NCI-H82 (cell line): ENCODE measurements around the gene FBP1.

Experiments used
- DNase-seq: peaks from one replicate; lab custom pipeline; 2025; lab: John Stamatoyannopoulos, UW

Gene FBP1

GRCh38 chr9:94639061-94639998 is at the start of gene FBP1:
TSS of gene FBP1 (minus strand) at chr9:94639518. CDS start at chr9:94639310, 208 bp downstream.
- DNase-seq, result no peak

DNA sequence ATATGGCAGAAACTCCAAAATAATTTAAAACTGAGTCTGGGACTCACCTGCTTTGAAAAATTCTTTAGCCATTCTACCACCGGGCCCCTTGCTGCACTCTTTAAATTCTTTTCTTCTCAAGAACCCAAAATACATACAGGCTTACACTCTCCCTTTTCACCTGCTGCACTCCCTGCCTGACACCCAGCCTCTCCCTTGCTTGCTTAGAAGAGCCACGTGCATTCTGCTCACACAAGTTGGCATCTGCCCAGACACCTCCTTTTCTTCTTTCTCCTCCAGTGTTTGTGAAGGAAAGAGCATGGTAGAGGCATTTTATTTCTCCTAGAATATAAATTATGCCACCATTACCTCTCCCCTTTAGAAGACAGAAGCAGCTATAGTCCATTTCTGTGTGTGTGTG is 48.1 kb upstream of the FBP1 start:
- DNase-seq, result no peak

DNA sequence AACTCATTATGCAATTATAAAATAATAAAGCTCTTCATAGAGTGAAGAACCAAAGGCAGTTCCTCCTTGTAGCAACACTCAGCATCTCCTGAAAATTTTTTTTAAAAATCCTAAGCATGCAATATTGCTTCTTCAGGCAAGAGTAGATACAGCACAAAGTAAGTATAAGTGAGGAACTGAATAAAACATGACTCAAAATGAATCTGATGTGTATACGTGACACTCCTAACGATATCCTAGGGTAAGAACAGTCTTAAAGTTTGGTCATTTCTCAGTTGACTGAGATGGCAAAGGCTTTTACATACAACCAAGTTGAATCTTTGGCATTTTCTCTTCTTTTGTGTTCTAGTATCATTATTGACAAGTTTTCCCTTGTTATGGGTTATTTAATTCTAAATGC is 46.0 kb upstream of the FBP1 start:
- no peak for DNase-seq

GRCh38 chr9:94681508-94681907 is 42.2 kb upstream of the FBP1 start:
- DNase-seq, result peak; percentile 88

GRCh38 chr9:94680621-94681020 is 41.3 kb upstream of the FBP1 start:
- DNase-seq, result no peak

DNA sequence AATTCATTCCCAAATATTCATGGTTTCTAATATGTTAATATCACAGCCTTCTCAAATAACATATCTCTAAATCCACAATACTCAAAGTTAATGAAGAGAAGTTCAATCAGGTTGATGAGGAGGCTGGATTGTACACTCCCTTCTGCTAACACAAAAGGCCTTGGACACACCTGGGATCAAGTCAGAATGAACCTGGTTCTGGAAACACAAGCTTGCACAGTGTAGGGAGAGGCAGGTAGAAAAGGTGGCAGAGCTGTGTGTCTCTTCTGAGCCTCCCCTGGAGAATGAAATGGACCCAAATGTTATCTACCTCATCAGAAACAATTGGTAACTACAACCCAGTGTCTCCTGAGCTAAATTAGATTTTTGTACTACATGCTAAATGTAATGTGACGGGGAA is 40.7 kb upstream of the FBP1 start:
- no peak for DNase-seq

DNA sequence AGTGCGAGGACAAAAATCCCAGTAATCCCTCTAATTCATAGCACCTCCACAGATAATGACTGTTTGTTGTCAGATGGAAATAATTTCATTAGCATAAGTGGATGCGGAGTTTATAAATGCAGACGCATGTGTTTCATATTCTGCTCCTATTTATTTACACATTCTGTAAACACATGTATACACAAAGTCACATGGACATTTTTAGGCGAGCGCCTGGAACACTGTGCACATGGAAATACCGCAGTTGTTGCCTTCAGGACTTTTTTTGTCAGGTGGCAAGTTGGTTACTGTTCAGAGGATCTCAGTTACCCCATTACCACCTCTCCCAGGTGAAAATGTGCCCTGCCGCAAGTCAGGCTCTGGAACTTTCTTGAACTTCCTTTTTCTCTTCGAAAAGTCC is 40.3 kb upstream of the FBP1 start:
- DNase-seq, result no peak

DNA sequence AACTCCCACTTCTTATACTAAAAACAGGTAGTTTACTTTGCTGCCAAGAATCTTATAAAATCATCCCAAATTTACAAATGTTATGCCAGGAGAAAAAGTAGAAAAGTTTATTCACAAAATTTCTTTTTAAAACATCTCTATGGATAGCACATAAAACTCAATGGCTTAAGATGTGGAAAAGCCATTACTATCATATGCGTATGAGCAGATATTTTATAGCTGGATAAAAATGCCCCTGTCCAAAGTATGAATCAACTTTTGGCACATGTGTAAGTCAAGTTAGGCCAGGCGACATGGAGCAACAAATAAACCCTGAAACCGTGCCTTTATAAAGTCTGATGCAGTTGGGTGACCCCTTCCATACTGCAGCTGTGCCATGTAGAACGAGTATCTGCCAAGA is 38.6 kb upstream of the FBP1 start:
- no peak for DNase-seq

DNA sequence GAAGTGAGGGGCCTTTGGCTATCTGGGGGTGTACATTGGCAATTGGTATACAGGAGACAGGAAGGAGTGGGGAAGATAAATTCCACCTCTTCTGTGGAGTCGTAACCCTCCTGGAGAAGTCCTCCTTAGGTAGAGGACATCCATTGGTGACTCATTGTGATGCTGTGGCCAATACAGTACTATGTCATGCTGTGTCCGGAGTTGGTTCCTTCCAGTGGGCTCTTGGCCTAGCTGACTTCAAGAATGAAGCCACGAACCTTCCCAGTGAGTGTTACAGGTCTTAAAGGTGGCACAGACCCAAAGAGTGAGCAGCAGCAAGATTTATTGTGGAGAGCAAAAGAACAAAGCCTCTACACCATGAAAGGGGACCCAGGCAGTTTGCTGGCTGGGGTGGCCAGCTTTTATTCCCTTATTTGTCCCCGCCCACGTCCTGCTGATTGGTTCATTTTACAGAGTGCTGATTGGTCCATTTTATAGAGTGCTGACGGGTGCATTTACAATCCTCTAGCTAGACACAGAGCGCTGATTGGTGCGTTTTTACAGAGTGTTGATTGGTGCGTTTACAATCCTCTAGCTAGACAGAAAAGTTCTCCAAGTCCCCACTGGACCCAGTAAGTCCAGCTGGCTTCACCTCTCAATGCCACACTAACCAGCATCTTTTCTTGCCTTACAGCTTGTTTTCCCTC is 37.3 kb upstream of the FBP1 start:
- no peak for DNase-seq

GRCh38 chr9:94675008-94675881 is 35.9 kb upstream of the FBP1 start:
- no peak for DNase-seq

GRCh38 chr9:94672811-94673487 is 33.6 kb upstream of the FBP1 start:
- DNase-seq, result no peak

GRCh38 chr9:94668928-94669729 is 29.8 kb upstream of the FBP1 start:
- peak; percentile 68 for DNase-seq

GRCh38 chr9:94668418-94668927 is 29.2 kb upstream of the FBP1 start:
- DNase-seq, result no peak

GRCh38 chr9:94666364-94667099 is 27.2 kb upstream of the FBP1 start:
- DNase-seq, result no peak

- peak; percentile 69 for DNase-seq
These were observed 26.3 kb upstream of the FBP1 start for GRCh38 chr9:94665613-94666012.

GRCh38 chr9:94664801-94665200 is 25.5 kb upstream of the FBP1 start:
- DNase-seq, result no peak

GRCh38 chr9:94663640-94664039 is 24.3 kb upstream of the FBP1 start:
- no peak for DNase-seq

GRCh38 chr9:94663140-94663539 is 23.8 kb upstream of the FBP1 start:
- no peak for DNase-seq

DNA sequence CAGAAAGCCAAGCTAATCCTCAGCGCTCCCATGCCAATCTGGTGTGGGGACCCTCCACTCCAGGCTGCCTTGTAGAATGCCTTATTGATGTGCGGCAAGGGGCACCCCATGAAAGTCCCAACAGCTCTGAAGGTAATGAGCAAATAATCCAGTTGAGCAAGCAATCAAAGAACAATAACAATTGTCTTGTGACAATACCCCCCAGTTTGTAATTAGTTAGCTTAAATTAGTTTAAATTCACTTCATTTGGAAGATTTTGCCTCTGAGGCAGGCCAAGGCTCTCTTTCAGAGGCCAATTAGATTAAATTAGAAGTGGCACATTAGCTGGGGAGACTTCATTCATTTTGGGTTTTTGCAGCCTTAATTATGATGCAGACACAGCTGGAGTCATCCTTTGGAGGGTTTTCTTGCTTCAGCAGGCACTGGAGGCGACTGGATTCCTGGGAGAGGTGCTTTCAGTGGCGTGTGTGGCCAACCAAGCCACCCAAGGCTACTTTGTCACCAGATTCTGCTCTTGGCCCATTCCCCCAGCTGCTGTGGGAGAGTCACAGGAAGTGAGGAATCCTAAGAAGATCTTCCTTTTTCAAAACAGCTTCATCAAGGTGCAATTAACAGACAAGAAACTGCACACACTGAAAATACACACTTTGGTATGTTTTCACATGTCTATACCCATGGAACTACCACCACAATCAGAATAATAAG is 17.9 kb upstream of the FBP1 start:
- no peak for DNase-seq
